AG04449 (cell line): ENCODE measurements around the gene FBLIM1.
A peak's percentile ranks its signal among the peaks of the same experiment; 100 is the strongest.

Experiments
- CTCF ChIA-PET: fragments of 350-600 bp; formaldehyde crosslinking; extraction: SDS; loops from one replicate; lab custom pipeline; 2021; ENCODE audit warnings: antibody characterized with exemption; lab: Yijun Ruan, JAX
- POLR2A ChIA-PET: fragments of 400-600, 350-600 bp; formaldehyde crosslinking; extraction: SDS; loops from one replicate; lab custom pipeline; 2020; ENCODE audit warnings: antibody characterized with exemption, inconsistent platforms; lab: Yijun Ruan, JAX
- DNase-seq: peaks from one replicate; pipeline ENCODE4 v3.0.0-alpha.2; 2010; ENCODE audit warnings: low read depth, low spot score
- H3K4me3 ChIP-seq: 2 replicates; pipeline ENCODE4 v1.5.1; 2011; ENCODE audit warnings: low read depth, mild to moderate bottlenecking, control low read depth, low read length
- CTCF ChIP-seq: IDR thresholded peaks from one replicate; pipeline ENCODE4 v1.5.1; 2011; ENCODE audit warnings: mild to moderate bottlenecking, moderate library complexity, low read length, control low read depth, inconsistent platforms; ENCODE audit not compliant: insufficient read depth; ENCODE audit errors: missing control alignments

FBLIM1 gene

GRCh38 chr1:15796086-15796462, 37.5 kb downstream of the FBLIM1 start:
- ChIA-PET POLR2A (interaction anchor here (0.8 to 1.6 kb wide), 3 partner anchors 38 to 154 kb away, joined by 4 to 6 read pairs (median 5); no protein-coding TSS in a partner anchor), CTCF (interaction anchor here (0.7 to 4.8 kb wide), 11 partner anchors 8 to 212 kb away, joined by 3 to 55 read pairs (median 4); no protein-coding TSS in a partner anchor)
- no peak for DNase-seq
- H3K4me3 ChIP-seq = no peak overlapping the region
- no peak for TF ChIP-seq CTCF

GRCh38 chr1:15797614-15798390, 39.2 kb downstream of the FBLIM1 start:
- POLR2A ChIA-PET = interaction anchor here (0.6 kb wide), 1 partner anchor 266 kb away, joined by 3 read pairs; no protein-coding TSS in a partner anchor
- DNase-seq = no peak
- no peak for TF ChIP-seq CTCF
- CTCF ChIA-PET = interaction anchor here (4.8 kb wide), 1 partner anchor 18 kb away, joined by 21 read pairs; no protein-coding TSS in a partner anchor
- H3K4me3 ChIP-seq = no peak overlapping the region

DNA sequence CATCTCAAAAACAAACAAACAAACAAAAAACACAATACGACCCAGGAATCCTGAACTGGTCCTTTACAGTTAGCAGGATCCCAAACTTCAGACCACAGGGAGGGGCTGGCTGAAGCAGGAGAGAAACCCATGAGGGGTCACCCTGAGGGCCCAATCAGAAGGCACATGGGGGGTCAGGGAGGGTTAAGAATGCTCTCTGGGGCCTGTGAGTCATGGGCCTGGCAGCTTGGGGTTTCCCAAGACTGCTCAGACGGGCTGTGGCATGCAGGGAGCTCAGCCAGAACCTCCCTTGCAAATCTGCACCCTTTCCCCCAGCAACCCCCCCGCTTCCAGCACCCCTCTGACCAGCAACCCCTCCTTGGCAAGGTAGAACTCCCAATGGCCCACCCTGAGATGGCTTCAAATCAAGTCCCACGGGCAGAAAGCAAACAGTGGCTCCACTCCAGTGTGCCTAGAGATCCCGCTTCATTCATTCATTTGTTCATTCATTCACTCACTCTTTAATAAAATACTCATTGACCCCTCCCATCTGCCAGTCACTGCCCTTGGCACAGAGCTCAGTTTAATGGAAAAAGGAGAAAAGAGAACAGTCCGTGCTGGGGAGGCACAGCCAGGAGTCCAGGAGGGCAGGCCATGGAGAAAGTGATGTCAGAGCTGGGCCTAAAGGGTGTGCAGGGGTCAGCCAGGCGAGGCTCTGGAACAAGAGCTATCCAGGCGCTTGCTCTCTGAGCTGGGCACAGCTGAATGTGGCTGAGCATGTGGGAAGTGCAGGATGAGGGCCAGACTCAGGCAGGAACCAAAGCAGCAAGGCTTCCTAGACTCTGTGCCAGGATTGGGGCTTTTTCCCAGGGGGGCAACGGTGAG, 40.6 kb downstream of the FBLIM1 start:
- CTCF ChIA-PET = interaction anchor here (2.7 to 3.7 kb wide), 2 partner anchors 8 to 16 kb away, joined by 15 to 18 read pairs; no protein-coding TSS in a partner anchor
- TF ChIP-seq CTCF = no peak
- no peak overlapping the region for H3K4me3 ChIP-seq
- POLR2A ChIA-PET = interaction anchor here (0.6 kb wide), 1 partner anchor 14 kb away, joined by 3 read pairs; no protein-coding TSS in a partner anchor
- peak; percentile 87 for DNase-seq

DNA sequence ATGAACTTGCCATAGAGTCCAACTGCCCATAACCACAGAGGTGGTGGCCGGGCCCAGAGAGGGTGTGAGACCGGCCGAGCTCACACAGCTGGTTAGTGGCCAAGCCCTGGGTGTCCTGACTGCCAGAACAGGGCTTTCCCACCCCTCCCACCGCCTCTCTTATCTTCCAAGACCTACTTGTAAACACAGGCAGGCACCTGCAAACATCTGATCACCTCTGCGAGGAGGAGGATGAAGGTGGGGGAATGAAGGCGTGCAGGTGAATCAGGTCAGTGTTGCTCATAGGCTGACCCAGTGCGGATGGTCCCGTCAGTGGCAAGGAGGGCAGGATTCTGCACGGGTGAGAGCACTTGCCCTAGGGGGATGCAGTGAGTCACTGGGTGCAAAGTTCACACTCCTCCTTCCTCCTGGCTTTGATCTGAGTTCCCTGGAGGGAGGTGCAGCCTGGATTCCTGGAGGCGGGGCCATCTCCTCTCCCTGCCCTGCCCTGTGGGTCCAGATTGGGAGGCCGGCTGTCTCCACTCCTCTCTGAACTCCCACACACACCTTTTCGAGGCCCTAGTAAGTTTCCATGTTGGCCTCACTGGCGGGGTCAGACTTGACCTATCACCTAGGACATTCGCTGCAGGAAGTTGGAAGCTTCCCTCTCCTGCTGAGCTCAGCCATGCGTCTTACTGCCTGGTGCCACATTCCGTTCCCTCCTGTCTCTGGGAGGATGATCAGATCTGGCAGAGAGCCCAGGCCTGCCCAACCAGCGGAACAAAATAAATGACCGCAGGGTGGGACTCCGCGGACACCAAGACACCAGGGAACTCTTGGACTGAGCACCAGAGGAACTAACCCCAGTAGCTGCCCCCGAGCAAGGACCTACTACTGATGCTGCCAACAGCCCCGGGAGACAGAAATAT, 41.6 kb downstream of the FBLIM1 start:
- TF ChIP-seq CTCF = no peak
- ChIA-PET POLR2A (interaction anchor here (1.5 kb wide), 1 partner anchor 12 kb away, joined by 3 read pairs; no protein-coding TSS in a partner anchor), CTCF (interaction anchor here (1.2 to 3.7 kb wide), 3 partner anchors 9 to 195 kb away, joined by 3 to 18 read pairs (median 15); no protein-coding TSS in a partner anchor)
- no peak for DNase-seq
- no peak overlapping the region for H3K4me3 ChIP-seq

GRCh38 chr1:15802234-15802965, 43.8 kb downstream of the FBLIM1 start:
- no peak for TF ChIP-seq CTCF
- POLR2A ChIA-PET = interaction anchor here (1.3 kb wide), 1 partner anchor 45 kb away, joined by 4 read pairs; the partner anchor contains the start of gene SPEN
- CTCF ChIA-PET = interaction anchor here (0.7 to 6.6 kb wide), 9 partner anchors 10 to 208 kb away, joined by 3 to 80 read pairs (median 6); no protein-coding TSS in a partner anchor
- no peak overlapping the region for H3K4me3 ChIP-seq
- DNase-seq = no peak
